Measurements from ENCODE around the gene WIZ. TPM values are rescaled to one million over a fixed set of nuclear protein-coding genes. Genes with fewer than 3 reads are reported as not detected.
"Not testable (repeated sequence)": the region's sequence is repeated elsewhere in the genome, so short reads cannot be mapped to it uniquely, and the experiment has no call there.

WIZ gene
- total RNA-seq, 1 donor: 3.6 TPM

DNA sequence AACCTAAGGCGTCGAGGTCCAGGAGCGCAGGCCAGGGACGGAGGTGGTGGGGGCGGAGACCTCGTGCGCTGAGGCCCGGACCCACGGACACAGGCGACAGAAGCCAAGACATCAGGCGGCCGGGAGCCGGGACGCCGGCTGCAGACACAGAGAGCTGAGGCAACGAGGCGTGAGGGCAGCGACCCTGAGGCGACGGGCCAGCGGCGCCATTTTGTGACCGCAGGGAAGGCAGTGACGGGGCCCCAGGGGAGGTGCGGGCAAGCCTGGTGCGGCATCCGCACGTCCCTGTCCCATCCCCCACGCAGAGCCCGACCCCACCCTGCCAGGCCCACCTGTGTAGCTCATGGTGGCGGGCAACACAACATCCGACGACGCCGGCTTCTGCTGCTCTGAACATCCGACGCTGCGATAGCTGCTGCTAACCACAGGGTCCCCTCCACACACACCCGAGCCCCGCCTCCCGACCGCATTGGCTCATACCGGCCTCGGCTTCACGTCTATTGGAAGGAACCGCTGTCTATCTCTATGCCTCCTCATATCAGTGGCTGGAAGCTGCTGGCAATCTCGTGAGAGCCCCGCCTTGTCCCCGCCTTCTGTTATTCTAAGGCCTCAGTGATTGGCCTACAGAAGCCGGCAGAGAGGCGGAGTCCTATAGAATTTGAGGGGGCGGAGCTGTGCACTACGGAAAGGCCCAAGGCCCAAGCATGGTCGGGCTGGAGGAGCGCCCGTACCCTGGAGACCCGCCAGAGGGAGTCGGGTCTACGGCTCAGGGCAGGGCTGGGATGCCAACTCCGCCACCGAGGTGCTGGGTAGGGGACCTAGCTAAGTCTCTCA lies 31.0 kb downstream of the WIZ start, which contains the start of gene AKAP8L:
TSS of gene AKAP8L (minus strand) at position 410 of the 834 bp plus-strand sequence. CDS start at position 345, 65 bp downstream.
- H3K9me3 ChIP-seq (ENCODE audit: low read depth, low read length): no peaks in the 10 kb centered on the region
- H3K27me3 ChIP-seq (ENCODE audit: insufficient read depth, low read length): no peaks in the 10 kb centered on the region
- peaks cover 32% of the 10 kb centered on the region for H3K4me1 ChIP-seq (ENCODE audit: insufficient read depth, low read length)
- peak within 1 kb of the TSS; percentile 77 for H3K4me3 ChIP-seq (ENCODE audit: low read length)

DNA sequence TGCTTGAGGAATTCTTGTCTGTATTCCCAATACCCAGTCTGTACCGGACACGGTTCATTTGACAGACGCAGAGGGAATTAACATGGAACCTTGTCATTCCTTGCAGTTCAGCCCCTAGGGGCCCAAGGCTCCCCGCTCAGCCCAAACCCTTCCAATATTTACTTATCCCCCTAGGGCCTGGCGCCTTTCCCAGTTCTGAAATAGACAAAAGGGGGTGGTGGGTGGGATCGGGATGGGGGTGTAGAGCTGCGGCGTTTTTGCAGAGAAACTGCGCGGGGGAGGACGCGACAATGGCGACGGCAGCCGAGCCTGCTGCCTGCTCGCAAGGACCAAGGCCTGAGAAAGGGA lies 31.6 kb downstream of the WIZ start:
- no peaks in the 10 kb centered on the region for H3K27me3 ChIP-seq (ENCODE audit: insufficient read depth, low read length)
- H3K4me1 ChIP-seq (ENCODE audit: insufficient read depth, low read length): peaks cover 35% of the 10 kb centered on the region
- peak overlapping the region; percentile 77 for H3K4me3 ChIP-seq (ENCODE audit: low read length)
- H3K9me3 ChIP-seq (ENCODE audit: low read depth, low read length): no peaks in the 10 kb centered on the region

DNA sequence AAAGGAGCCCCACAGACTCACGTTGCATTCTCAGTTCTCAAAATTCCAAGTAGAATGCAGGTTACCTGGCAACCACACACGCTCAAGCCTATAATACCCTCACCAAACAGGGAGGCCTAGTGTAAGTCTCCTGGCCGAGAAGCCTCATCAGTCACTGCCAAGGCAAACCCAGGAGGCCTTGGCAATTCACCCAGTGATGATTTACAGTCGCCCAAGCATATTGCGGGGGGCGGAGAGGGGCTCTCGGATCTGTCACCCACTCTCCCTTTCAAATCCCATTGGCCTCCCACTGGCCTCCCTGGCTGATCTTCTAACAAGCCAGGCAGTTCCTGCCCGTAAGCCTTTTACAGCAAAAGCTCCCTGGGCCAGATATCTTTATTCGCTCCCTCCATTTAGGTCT lies 32.1 kb downstream of the WIZ start:
- Histone ChIP-seq H3K4me3 (ENCODE audit: low read length) (peak overlapping the region; percentile 77), H3K27me3 (ENCODE audit: insufficient read depth, low read length) (no peaks in the 10 kb centered on the region), H3K4me1 (ENCODE audit: insufficient read depth, low read length) (peaks cover 40% of the 10 kb centered on the region), H3K9me3 (ENCODE audit: low read depth, low read length) (no peaks in the 10 kb centered on the region)

DNA sequence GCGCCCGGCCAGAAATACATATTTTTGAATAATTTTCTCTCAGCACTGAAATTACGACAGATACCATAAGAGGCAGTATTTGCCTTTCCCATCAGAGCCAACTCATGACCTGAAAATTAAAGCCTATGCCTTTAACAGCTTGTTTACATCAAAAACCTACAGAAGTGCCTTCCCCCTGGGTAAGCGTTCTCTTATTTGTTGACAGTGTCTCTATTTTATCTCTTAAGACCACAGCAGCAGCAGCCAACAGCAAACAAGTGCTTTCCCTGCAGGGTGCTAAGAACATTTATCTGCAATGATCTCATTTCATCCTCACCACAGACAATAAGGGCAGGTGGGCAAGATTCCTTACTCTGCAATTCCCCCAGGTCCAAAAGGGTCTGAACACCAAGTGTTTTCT lies 36.9 kb downstream of the WIZ start:
- Histone ChIP-seq H3K4me3 (ENCODE audit: low read length) (no peak overlapping the region), H3K27me3 (ENCODE audit: insufficient read depth, low read length) (no peaks in the 10 kb centered on the region), H3K4me1 (ENCODE audit: insufficient read depth, low read length) (peaks cover 30% of the 10 kb centered on the region), H3K9me3 (ENCODE audit: low read depth, low read length) (no peaks in the 10 kb centered on the region)

DNA sequence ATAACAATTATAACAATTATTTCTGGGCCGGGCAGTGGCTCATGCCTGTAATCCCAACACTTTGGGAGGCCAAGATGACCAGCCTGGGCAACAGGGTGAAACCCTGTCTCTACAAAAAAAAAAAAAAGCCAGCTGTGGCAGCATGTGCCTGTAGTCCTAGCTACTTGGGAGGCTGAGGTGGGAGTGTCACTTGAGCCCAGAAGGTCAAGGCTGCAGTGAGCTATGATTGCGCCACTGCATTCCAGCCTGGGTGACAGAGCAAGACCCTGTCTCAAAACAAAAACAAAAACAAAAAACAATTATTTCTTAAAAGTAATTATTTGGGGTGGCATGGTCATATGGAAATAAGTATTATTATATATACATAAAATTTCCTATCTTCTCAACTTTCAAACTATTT lies 38.4 kb downstream of the WIZ start:
- H3K4me1 ChIP-seq (ENCODE audit: insufficient read depth, low read length): peaks cover 16% of the 10 kb centered on the region
- H3K27me3 ChIP-seq (ENCODE audit: insufficient read depth, low read length); H3K4me3 ChIP-seq (ENCODE audit: low read length); H3K9me3 ChIP-seq (ENCODE audit: low read depth, low read length): not testable (repeated sequence)

DNA sequence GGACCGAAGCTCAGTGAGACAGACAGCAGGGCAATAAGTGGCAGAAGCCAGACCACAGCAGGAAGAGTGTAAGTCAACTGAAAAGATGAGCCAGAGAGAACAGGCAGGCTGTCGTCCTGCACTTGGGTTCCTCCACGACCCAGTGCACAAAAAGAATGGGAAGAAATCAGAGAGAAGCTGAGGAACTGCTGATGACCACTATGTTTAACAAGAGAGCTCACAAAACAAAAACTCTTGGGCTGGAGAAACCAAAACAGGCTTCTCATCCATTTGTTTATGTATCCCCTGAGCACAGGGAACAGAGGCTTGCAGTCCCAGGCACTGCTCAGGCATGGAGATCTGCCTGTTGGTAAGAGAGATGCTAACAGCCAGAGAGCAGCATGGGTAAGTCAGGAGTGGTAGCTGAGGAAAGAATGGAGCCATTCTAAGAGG lies 45.0 kb downstream of the WIZ start:
- Histone ChIP-seq H3K4me1 (ENCODE audit: insufficient read depth, low read length) (peaks cover 3% of the 10 kb centered on the region), H3K27me3 (ENCODE audit: insufficient read depth, low read length) (no peaks in the 10 kb centered on the region), H3K9me3 (ENCODE audit: low read depth, low read length) (no peaks in the 10 kb centered on the region), H3K4me3 (ENCODE audit: low read length) (no peak overlapping the region)

DNA sequence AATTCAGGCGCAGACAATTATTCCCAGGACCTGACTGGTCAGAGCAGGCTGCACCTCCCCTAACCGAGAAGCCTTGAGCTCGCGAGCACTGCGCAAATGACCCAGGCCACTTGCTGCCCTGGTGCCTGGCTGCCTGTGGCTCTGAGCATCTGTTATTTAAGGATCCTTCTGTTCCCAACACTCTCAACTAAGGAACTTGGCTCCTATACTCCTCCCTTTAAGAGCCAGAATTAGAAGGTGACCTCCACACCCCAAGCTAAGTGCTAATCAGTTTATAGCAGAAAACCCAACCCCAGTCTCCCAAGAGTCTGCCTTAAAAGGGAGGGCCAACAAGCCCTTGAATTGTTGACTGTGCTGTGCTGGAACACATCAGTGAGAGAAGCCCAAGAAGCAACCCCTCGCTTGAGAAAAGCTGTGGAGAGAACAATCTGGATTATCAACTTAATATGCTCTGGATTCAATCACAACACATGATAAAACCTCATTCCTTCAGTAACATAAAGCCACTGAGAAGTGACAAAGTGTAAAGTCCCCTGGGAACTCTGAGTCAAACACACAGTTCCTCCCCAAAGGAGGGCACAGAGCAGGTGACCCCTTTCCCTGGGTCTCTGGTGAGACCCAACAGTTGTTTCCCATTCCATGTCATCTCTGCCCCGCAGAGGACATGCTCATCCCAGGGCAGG lies 45.5 kb downstream of the WIZ start:
- Histone ChIP-seq H3K4me3 (ENCODE audit: low read length) (no peak overlapping the region), H3K4me1 (ENCODE audit: insufficient read depth, low read length) (peaks cover 3% of the 10 kb centered on the region), H3K9me3 (ENCODE audit: low read depth, low read length) (no peaks in the 10 kb centered on the region), H3K27me3 (ENCODE audit: insufficient read depth, low read length) (no peaks in the 10 kb centered on the region)

DNA sequence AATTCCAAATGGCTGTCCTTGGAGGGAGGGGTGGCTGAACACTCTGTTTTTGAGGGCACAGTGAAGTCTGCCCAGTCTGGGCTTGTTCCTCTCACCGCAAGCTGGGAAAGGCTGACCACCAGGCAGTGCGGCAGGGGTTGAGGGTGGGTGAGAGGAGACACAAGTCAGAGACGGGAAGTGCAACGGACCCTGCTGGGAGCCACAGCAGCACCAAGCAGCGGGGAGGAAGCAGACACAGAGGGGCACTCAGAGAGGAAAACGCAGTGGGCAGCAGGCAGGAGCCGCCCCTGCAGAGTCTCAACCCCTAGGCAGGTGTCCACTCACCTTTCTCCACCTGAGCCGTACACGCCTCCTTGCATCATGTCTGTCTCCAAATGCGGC lies 46.6 kb downstream of the WIZ start:
- H3K27me3 ChIP-seq (ENCODE audit: insufficient read depth, low read length): no peaks in the 10 kb centered on the region
- H3K4me1 ChIP-seq (ENCODE audit: insufficient read depth, low read length): peaks cover 3% of the 10 kb centered on the region
- no peak overlapping the region for H3K4me3 ChIP-seq (ENCODE audit: low read length)
- no peaks in the 10 kb centered on the region for H3K9me3 ChIP-seq (ENCODE audit: low read depth, low read length)

DNA sequence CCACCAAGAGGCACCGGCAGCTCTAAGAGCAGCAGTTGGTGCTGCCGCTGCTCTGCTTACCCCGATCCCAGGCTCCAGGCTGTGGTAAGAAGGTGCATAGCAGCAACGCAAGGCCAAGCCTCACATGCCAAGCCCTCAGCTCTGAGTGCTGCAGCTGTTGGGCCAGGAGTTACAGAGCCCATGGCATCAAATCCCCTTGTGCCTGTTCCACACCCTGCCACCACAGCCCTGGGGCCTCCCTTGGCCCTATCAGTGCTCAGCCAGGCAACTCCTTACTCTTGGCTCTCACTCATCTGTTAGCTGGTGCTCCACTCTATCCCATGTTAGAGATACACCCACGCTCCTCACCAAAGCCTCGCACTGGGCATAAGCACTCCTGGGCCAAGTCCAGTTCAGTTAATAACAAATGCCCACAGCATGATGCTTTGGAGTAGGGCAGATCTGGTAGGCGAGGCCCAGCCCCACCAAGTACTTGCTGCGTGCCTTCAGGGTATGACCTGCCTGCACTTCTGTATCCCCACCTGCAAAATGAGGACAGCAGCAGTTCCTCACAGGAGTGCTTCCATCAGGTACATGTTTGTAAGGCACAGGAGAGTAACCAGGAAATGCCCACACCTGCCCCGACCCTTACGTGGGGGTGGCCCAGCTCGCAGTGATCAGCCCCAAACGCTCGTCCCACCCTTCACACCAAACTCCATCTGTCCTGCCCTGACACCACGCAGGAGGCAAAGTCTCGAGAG lies 47.2 kb downstream of the WIZ start:
- no peaks in the 10 kb centered on the region for H3K27me3 ChIP-seq (ENCODE audit: insufficient read depth, low read length)

DNA sequence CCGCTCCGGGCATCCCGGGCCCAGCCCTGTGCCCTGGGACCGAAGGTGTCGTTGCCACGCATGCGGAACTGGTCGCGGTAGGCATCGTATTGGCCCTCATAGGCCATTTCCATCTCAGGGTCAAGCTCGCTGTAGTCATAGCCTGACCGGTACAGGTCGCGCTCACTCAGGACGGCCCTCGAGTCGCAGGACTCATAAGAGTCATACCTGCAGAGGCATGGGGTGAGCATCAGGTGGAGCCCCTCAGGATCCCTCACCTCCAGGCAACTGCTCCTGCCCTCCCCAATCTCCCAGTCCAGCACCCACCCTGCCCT lies 48.4 kb downstream of the WIZ start:
- Histone ChIP-seq H3K27me3 (ENCODE audit: insufficient read depth, low read length) (no peaks in the 10 kb centered on the region), H3K4me3 (ENCODE audit: low read length) (no peak overlapping the region), H3K4me1 (ENCODE audit: insufficient read depth, low read length) (peaks cover 3% of the 10 kb centered on the region), H3K9me3 (ENCODE audit: low read depth, low read length) (no peaks in the 10 kb centered on the region)

More for the DNA sequence above, 47.2 kb downstream of the WIZ start:
- Histone ChIP-seq H3K4me3 (ENCODE audit: low read length) (no peak overlapping the region), H3K9me3 (ENCODE audit: low read depth, low read length) (no peaks in the 10 kb centered on the region), H3K4me1 (ENCODE audit: insufficient read depth, low read length) (peaks cover 3% of the 10 kb centered on the region)

DNA sequence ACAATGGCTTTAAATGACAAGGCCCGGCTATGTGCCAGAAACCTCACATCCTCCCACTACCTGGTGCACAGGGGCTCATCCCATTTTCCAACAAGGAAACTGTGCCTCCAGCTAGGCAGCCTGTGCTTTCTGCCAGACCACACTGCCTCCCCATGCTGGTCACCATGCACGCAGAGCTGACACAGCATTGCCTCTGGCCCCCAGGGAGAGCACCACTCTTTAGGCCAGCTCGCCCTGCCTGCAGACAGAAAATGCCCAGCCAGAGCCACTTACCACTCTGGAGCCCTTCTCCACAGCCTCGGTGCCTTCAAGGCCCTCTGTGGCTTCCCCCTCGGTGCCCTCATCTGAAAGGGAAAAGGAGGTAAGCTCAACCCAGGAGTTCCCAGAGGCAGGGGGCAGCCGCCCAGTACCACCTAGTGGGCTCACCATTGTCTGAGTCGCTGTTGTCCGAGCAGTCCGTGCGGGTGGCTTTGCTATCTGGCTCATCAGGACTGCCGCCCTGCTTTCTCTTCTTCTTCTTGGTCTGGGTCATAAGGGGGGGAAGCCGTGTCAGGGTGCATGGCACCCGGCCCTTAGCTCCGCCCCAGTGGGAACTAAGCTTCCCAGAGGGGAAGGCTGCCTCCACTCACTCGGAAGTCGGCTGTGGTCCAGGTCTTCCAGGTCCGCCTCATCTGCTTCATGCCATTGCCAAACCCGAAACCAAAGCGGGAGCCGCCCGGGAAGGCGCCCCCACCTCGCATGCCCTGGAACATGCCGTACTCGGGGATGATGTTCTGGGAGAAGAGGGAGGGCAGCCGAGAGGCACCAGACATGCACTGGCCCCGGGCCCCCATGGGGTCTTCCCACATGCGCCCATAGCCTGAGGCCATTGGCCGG lies 49.0 kb downstream of the WIZ start:
- Histone ChIP-seq H3K4me1 (ENCODE audit: insufficient read depth, low read length) (peaks cover 3% of the 10 kb centered on the region), H3K4me3 (ENCODE audit: low read length) (no peak overlapping the region), H3K9me3 (ENCODE audit: low read depth, low read length) (no peaks in the 10 kb centered on the region), H3K27me3 (ENCODE audit: insufficient read depth, low read length) (no peaks in the 10 kb centered on the region)

DNA sequence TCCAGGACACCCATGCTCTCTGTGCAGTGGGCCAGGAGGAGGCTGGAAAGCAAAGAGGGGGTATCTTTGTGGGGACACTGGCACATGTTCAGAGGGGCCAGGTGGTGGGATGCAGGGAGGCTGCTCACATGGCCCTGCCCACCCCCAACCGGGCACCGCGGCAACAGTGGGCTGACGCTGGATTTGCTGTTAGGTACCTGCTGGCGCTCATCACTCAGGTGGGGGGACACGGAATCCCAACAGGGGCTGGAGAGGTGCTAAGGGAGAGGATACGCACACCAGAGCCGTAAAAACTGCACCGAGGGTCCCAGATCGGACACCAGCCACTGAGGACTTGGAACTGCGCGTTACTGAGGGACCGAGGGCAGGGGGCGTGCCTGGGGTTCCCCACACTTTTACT lies 50.1 kb downstream of the WIZ start:
- H3K9me3 ChIP-seq (ENCODE audit: low read depth, low read length): no peaks in the 10 kb centered on the region
- H3K27me3 ChIP-seq (ENCODE audit: insufficient read depth, low read length): no peaks in the 10 kb centered on the region
- no peak overlapping the region for H3K4me3 ChIP-seq (ENCODE audit: low read length)
- H3K4me1 ChIP-seq (ENCODE audit: insufficient read depth, low read length): no peaks in the 10 kb centered on the region

DNA sequence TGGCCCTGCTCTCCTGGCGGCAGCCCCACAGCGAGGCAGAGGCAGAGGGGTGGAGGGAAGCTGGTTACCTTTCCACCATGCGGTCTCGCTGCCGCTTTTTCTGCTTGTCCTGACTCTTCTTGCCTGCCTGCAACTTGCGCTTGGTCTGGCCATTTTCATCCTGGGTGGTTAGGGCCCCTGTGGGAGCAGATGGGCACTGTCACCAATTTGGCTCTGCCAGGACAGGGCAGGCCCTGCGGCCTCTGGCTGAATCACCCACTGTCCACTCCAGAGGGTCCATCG lies 50.6 kb downstream of the WIZ start:
- H3K4me3 ChIP-seq (ENCODE audit: low read length): no peak overlapping the region
- no peaks in the 10 kb centered on the region for H3K4me1 ChIP-seq (ENCODE audit: insufficient read depth, low read length)
- H3K27me3 ChIP-seq (ENCODE audit: insufficient read depth, low read length): no peaks in the 10 kb centered on the region
- H3K9me3 ChIP-seq (ENCODE audit: low read depth, low read length): no peaks in the 10 kb centered on the region

DNA sequence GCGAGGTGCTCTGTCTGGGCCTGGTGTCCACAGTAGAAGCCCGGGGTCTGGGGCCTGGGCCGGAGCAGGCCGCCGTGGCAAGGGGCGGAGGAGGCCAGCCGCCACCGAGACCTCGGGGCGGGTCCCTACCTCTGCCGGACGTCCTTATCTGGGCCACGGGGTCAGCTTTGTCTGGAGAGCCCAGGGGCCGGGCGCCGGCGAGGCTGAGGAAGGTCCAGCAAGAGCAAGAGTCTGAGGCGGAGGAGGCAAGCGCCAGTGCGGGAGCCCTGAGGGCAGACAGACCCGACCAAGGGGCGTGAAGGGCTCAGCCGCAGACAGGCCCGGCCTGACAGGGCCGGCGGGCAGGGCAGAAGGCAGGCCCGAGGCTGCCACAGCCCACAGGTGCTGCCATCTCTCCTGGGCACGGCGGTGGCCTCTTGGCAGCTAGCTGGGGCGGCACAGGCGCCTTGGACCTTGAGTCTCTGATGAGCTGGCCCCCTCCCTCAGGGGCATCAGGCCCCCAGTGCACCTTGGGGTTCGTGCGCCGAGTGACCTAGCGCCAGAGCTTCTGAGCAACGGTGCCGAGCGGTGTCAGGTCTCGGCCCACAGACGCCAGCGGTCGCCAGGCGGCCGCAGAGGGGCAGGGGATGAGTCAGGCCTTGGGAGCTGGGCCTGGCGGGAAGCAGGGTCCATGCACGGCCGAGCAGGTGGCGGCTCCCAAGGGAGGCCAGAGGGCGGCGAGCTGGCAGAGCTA lies 51.1 kb downstream of the WIZ start:
- Histone ChIP-seq H3K4me3 (ENCODE audit: low read length) (no peak overlapping the region), H3K4me1 (ENCODE audit: insufficient read depth, low read length) (no peaks in the 10 kb centered on the region), H3K9me3 (ENCODE audit: low read depth, low read length) (no peaks in the 10 kb centered on the region), H3K27me3 (ENCODE audit: insufficient read depth, low read length) (no peaks in the 10 kb centered on the region)
